Fibroblast of peridontal ligament (primary cell): ENCODE measurements around the gene HOXA3.

Source experiments
- DNase-seq: peaks from one replicate; pipeline ENCODE4 v3.0.0-alpha.2; 2010; ENCODE audit errors: extremely low read depth

HOXA3 gene

DNA sequence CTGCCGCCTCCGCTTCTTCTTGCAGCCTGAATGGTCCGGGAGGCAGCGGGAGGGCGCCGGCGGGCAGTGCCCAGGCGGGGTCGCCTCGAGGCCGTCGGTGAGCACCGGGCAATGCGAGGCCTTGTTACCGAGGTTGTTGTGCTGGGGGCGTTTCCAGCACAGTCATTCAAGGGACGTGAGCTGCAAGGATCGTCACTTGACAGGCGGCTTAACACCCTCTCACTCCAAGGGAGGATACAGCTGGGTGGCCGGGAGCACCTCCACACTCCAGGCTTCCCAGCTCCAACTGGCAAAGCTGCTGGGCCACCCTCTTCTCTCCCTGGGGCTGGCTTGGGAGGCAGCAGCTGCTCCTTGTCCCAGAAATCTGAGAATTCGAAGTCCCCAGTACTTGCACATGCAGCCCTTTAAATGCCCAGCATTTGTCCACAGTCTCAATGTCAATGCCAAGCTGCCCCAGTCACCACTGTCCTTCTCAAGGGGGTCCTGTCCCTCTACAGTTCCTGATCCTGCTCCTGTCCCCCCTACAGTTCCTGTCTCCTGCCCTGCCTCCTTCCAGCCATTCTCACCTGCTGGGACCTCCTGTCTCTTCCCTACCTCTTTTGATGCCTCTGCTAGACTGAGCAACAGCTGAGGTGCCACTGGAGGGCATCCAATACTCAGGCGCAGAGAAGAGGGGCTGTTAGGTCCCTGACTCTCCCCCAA, 37.1 kb upstream of the HOXA3 start:
- DNase-seq: no peak

DNA sequence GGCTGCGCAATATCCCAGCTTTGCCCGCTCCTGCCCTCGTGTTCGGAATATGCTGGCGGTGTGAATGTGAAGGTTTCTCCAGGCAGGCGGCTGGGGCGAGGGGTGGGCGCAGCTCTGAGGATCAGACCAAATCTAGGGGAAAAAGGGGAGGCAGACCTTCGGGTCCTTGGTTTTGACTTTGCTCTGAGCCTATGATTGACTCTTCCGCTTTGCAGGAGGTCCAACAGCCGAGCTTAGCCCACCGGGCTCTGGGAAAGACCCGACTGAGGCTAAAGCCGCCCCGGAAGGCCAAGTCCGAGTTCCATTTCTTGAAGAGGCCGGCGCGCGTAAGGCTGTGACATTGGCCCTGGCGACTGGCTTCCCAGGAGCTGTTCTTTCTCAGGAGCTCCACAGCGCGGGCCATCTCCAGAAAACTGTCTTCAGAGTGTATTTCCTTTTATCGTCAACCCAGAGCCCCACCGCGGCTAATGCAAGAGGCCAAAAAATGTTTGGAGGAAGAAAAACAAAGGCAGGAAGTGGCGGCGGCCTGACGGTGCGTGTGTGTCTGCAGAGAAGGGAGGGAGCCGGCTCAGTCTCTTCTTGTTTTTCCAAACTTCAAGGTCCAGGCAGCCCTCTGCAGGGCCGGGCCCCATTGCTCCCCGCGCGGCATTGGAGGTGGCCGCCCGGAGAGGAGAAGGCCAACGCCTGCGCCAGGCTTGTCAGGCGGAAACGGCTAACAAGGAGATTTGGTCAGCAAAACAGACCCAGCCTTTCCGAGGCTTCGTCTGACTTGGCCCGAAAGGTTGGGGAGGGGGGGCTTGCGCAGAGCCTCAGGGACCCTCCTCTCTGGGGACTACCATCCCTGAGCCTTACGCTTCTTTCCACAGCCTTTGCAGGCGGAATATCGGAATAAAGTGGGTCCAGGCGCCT, 36.3 kb upstream of the HOXA3 start:
- no peak for DNase-seq

DNA sequence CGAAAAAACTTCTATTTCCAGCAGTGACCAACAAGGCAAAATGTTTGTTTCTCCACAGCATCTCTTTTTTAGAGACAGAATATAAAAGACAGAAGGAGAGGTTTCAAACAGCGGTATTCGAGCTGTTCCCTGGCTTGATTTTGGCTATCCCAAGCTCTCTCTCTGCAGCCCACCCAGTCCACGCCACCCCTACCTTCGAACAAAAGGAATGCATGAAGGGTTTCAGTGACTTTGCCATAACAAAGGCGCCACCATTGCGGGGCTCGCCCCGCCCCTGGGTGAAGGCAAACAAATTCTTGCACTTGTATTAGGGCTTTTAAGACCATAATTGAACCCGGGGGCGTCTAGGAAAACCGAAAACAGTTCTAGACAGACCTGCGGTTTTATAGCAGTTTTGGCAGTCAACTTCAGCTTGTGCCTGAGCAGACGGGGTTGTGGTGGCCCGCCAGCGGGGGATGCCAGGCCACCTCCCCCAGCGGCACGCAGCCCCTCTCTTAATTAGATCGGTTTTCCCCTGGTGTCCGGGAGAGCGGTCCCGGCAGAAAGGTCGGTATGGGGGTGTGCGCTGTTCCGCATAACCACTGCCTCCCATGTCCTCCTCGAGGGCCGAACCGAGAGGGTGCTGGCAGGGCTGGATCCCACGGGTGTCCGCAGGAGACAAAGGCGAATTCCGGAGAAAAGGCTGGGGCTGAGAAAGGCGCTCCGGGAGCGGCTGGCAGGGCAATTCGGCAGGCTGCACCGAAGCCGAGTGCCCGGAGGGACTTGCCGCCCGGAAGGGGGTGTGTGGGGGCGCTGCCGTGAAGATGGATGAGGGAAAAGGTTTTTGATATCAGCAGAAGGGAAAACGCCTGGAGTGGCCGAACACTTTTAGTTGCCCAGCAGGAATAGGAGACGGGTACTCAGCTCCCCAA, 35.3 kb upstream of the HOXA3 start:
- DNase-seq: no peak

- no peak for DNase-seq
These were observed 34.5 kb upstream of the HOXA3 start for GRCh38 chr7:27186668-27187474.

- no peak for DNase-seq
These were observed 33.7 kb upstream of the HOXA3 start for GRCh38 chr7:27185854-27186667.

- DNase-seq: no peak
These were observed 32.9 kb upstream of the HOXA3 start, which contains the start of gene HOXA11 for GRCh38 chr7:27185013-27185853. TSS of gene HOXA11 (minus strand) at chr7:27185232. CDS start at chr7:27185144, 88 bp downstream.

DNA sequence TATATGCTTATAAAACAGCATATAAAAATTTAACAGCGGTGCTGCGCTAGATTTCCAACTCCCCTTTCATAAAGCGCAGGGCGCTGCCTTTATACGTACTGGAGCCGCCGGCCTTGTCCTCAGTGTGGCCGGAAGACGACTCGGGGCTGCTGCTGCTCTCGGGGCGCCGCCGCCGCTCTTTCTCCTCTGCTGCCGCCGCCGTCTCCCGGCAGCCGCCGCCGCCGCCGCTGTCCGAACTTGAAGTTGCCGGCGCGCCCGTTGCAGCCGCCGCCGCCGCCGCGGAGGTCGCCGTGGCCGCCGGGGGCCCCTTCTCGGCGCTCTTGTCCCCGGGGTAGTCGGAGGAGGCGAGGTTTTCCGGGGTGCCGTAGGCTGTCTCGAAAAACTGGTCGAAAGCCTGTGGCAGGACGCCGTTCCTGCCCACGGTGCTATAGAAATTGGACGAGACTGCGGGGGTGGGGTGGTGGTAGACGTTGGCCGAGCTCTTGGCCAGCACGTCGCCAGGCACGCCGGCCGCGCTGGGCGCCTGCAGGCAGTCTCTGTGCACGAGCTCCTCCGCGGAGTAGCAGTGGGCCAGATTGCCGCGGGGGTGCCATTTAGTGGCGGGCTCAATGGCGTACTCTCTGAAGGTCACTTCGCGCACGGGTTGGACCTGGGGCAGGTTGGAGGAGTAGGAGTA, 32.1 kb upstream of the HOXA3 start:
- DNase-seq: no peak

- DNase-seq: no peak
These were observed 31.4 kb upstream of the HOXA3 start for GRCh38 chr7:27183682-27184336.

DNA sequence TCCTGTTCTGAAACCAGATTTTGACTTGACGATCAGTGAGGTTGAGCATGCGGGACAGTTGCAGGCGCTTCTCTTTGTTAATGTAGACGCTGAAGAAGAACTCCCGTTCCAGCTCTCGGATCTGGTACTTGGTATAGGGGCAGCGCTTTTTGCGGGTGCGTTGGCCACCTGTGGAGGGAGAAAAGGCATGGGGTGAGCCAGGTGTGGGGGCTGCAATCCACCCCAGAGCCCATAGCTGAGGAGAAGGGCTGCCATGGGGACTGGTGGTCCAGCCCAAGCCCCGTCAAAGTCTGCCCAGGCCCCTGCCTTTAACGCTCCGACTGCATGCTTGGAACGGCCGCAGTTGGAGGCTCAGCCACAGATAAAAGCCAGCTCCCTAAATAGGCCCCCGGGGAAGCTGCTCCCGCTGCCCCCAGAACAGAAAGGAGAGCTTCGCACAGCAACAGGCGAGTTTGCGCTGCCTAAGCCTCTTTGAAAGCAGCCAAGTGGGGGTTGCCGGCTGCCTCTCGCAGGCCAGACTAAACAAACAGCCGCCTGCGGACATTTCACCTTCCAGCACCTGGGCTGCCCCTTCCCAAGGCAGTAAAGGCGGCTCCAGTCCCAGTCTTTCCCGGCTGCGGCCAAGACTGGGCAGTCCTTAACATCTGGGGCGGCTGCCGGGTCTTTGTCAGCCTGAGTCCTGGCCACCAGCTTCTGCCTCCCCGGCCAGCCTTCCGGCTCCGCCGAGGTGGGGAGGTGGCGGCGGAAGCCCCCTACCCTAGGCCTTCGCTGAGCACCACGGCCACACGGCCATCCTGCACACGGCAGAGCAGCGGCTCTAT, 30.7 kb upstream of the HOXA3 start:
- no peak for DNase-seq

- DNase-seq: no peak
These were observed 30.0 kb upstream of the HOXA3 start for GRCh38 chr7:27182285-27182841.

DNA sequence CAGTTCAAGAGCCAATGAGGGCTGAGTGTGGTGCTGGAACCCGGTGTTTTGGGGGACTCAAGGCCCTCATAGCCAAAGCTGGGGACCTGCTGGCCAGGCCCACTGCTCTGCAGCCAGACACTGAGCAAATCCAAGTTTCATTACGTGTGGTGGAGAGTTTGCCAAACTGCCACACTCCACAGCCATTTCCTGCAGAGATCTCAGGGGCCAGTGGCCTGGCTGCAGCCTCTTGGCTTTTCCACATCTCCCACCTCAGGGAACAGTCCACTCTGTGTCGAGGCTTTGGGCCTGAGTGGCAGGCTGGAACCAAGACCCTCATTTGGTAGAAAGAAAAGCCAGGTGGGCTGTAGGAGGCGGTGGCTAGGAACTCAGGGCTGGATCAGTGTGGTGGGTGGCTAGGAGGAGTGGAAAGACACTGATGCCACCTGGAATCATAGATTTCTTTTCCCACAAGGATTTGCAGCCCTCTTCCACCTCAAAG, 29.5 kb upstream of the HOXA3 start:
- no peak for DNase-seq

DNA sequence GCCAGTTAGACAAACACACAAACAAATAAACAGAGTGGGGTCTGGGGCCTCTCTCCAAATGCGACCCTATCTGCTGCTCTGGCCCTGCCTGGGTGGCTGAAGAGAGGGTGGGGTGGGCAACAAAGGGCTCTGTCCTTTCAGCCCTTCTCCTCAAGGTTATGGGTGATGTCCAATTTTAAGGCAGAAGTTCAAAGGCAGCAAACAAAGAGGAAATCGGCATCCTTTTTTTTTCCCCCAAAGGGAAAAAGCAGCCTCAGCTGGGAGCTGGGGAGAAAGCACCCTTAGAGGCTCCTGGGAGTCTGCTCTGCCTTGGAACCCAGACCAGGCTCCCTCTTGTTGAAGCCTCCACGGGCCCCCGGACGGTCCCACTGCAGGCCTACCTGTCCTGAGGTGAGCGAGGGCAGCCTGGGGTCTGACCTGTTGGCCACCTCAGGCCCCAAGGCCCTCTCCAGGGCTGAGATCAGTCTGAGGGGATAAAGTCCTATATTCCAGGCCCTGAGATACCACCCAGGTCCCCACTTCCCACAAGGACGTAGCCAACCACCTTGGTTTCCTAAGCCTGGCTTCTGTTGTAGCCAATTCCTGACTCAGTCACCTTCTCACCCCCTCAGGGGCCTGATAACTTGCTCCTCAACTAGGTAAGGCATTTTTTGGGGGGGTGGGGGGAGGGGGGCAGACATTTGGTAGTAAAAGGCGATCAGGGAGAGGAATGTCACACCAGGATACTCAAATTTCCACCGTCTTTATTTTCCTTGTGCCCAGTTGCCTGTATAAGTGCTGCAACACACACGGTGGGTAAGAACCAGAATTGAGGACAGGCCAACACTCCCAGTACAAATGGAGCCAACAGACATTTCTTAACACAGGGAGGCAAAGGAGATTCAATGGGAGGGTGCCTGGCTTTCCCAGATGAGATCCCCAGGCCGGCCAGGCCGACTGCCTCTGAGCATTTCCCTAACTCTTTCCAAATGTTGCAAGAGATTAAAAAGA, 28.3 kb upstream of the HOXA3 start:
- DNase-seq: no peak

- no peak for DNase-seq
These were observed 27.4 kb upstream of the HOXA3 start for GRCh38 chr7:27179503-27180430.

GRCh38 chr7:27179030-27179429, 26.6 kb upstream of the HOXA3 start:
- DNase-seq: no peak
